Pancreas (tissue), 10 donors: Measurements from ENCODE around the gene SDC4. TPM values are rescaled to one million over a fixed set of nuclear protein-coding genes. Genes with fewer than 3 reads are reported as not detected.

Experiments
- ATAC-seq, 4 donors: fragments of 200-7000 bp; cut with Tn5 transposase; one replicate each; pipeline versions ENCODE4 v1.8.0 to v1.9.1; 2020; ENCODE audit warnings: mild to moderate bottlenecking in 4 of 4, moderate library complexity in 4 of 4
- DNase-seq, 6 donors: peaks; one replicate each; pipeline ENCODE4 v3.0.0-alpha.2; 2020
- FAIRE-seq: peaks from 2 replicates; lab custom pipeline; 2012; peaks lifted over from hg19 to GRCh38; lab: Jason Lieb, UNC
- H3K27ac ChIP-seq, 4 donors: fragments of 200-600 bp; sonication (generic); 1 replicate in 3 of 4; 2 replicates in 1 of 4; pipeline versions ENCODE4 v1.5.0 to v1.8.0; 2020
- H3K27me3 ChIP-seq, 4 donors: fragments of 200-600 bp; one replicate each; pipeline ENCODE4 v1.8.0; 2021
- H3K36me3 ChIP-seq, 3 donors: fragments of 200-600 bp; sonication (generic) in 1 of 3; one replicate each; pipeline versions ENCODE4 v1.5.0 to v1.8.0; 2020 to 2021
- H3K4me1 ChIP-seq, 3 donors: fragments of 200-600 bp; one replicate each; pipeline ENCODE4 v1.8.0; 2021
- H3K4me3 ChIP-seq, 4 donors: fragments of 200-600 bp; sonication (generic) in 2 of 4; one replicate each; pipeline versions ENCODE4 v1.5.0 to v1.8.0; 2020 to 2021
- H3K9me3 ChIP-seq, 4 donors: fragments of 200-600 bp; one replicate each; pipeline ENCODE4 v1.8.0; 2021
- CTCF ChIP-seq, 4 donors: fragments of 200-600 bp; sonication (generic) in 3 of 4; IDR thresholded peaks; one replicate each; pipeline versions ENCODE4 v1.5.0 to v1.8.0; 2021; ENCODE audit warnings: antibody characterized with exemption in 4 of 4
- WGBS, 2 donors: extraction: QIAGEN DNeasy Blood & Tissue Kit; methylation state at CpG; one replicate each; pipeline ENCODE4 v1.1.7; 2013; 5-methylcytosine and 5-hydroxymethylcytosine counted together
- intact Hi-C, 3 donors: fragments of 100-400 bp; cut with DNase I; formaldehyde crosslinking; loops; one replicate each; pipeline versions ENCODE4 v1.11.1 to v1.14.2; 2022
- polyA plus RNA-seq, 2 donors: library from polyadenylated mRNA; stranded (reverse); fragments of 200-250 nt; gene quantifications; one replicate each; pipeline ENCODE4 v1.2.3, GENCODE V29; 2013
- total RNA-seq, 6 donors: library from RNA; stranded (reverse); fragmentation: NEBNext Ultra II Directional in 4 of 6; extraction: Animal tissue kit (Norgen Biotek cat#: 25700) in 4 of 6; gene quantifications; one replicate each; pipeline versions ENCODE4 v1.2.1 to v1.2.4, GENCODE V29; 2021 to 2023
- donor health status: healthy with polysubstance abuse.
- donor health status: DM: no; HTN: no; CAD: no; lungs with moderate emphysema.
- donor health status: DM: no; HTN: no; CAD: no.
- donor health status: control.
- donor health status: control.
- donor health status: Bipolar disorder and iron deficiency.
- donor health status: DM: yes; HTN: yes; CAD: no.
- donor health status: DM: no; HTN: no; CAD: no.
- donor health status: DM: no; HTN: no; CAD: no.
- donor health status: DM: yes; HTN: yes; CAD: no.

SDC4 gene
- total and polyA plus RNA-seq, 8 donors, result 48.2 to 208 (median 55.0) TPM

GRCh38 chr20:45372241-45372640 is 24.0 kb upstream of the SDC4 start:
- DNase-seq (no peak), FAIRE-seq (no peak), ATAC-seq (no peak)
- no peak for TF ChIP-seq CTCF (IDR thresholded peaks at IDR 0.05)
- no peaks in the 10 kb centered on the region for H3K9me3 ChIP-seq
- no peak overlapping the region for H3K4me3 ChIP-seq
- no peak overlapping the region for H3K27ac ChIP-seq
- no peaks in the 10 kb centered on the region for H3K27me3 ChIP-seq
- no peaks in the 10 kb centered on the region for H3K4me1 ChIP-seq
- H3K36me3 ChIP-seq, result peaks cover 0 to 6% (median 0%) of the 10 kb centered on the region in 3 donors
- intact Hi-C loops, result loop anchor here in 1 of 3 donors (5.0 kb wide), 1 partner anchor 65 kb away; no protein-coding TSS in a partner anchor
- WGBS, 2 donors, result 92 to 97% methylated on average over 10 of the region's 10 CpGs

GRCh38 chr20:45370571-45371160 is 22.4 kb upstream of the SDC4 start:
- no peak for TF ChIP-seq CTCF (IDR thresholded peaks at IDR 0.05)
- intact Hi-C loops, result loop anchor here in 1 of 3 donors (5.0 kb wide), 1 partner anchor 67 kb away; no protein-coding TSS in a partner anchor
- FAIRE-seq, result no peak

DNA sequence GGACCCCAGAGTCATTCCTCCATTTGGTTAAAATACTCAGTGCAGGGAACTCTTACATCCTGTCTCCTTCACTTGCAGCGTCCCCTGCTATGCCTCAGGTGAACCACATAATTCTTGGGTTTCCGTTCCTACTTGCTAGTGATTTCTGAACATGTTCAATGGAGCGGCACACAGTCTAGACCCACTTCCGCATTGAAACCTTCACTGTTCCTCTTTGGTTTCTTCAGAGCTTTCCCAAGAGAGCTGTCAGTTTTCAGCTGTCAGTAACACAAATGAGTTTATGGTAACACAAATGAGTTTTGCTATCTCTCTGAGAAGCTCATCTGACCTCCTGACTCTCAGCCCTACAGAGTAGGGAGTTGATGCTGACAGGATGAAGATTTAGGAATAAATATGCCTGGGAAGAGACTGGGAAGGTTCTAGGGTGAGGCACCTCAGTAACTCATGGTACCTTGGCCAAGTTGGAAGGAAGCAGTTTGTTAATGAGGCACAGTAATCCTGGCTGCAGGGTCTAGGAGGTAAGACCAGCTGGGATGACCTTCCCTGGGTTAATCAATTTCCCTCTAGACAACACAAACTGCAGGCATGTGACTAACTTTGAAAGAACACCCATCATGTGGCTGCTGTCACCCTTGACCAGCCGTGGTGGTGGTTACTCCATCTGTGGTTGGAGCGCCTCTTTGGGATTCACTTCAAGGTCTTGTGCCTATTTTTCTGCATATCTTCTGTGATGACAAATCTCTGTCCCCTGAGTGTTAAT is 20.2 kb upstream of the SDC4 start:
- intact Hi-C loops, result no loop called here
- FAIRE-seq (no peak), DNase-seq (no peak), ATAC-seq (no peak)
- no peaks in the 10 kb centered on the region for H3K27me3 ChIP-seq
- peaks cover 0 to 13% (median 0%) of the 10 kb centered on the region in 3 donors for H3K36me3 ChIP-seq
- WGBS, 2 donors, result 87 to 89% methylated on average over 6 of the region's 6 CpGs
- peaks cover 0 to 8% (median 5%) of the 10 kb centered on the region in 3 donors for H3K4me1 ChIP-seq
- no peak overlapping the region for H3K4me3 ChIP-seq
- H3K27ac ChIP-seq, result no peak overlapping the region
- no peaks in the 10 kb centered on the region for H3K9me3 ChIP-seq
- no peak for TF ChIP-seq CTCF (IDR thresholded peaks at IDR 0.05)

More at GRCh38 chr20:45370571-45371160, 22.4 kb upstream of the SDC4 start:
- peaks cover 0 to 13% (median 0%) of the 10 kb centered on the region in 3 donors for H3K36me3 ChIP-seq
- H3K4me3 ChIP-seq, result no peak overlapping the region
- H3K4me1 ChIP-seq, result no peaks in the 10 kb centered on the region
- DNase-seq (no peak), ATAC-seq (no peak)
- H3K27me3 ChIP-seq, result no peaks in the 10 kb centered on the region
- no peak overlapping the region for H3K27ac ChIP-seq
- 74 to 75% methylated on average over 3 of the region's 3 CpGs for WGBS, 2 donors
- H3K9me3 ChIP-seq, result no peaks in the 10 kb centered on the region

GRCh38 chr20:45367126-45367525 is 18.9 kb upstream of the SDC4 start:
- Histone ChIP-seq H3K36me3 (peaks cover 0 to 13% (median 0%) of the 10 kb centered on the region in 3 donors), H3K27me3 (no peaks in the 10 kb centered on the region), H3K27ac (no peak overlapping the region), H3K4me1 (peaks cover 0 to 13% (median 10%) of the 10 kb centered on the region in 3 donors), H3K9me3 (no peaks in the 10 kb centered on the region), H3K4me3 (no peak overlapping the region)
- DNase-seq (no peak), ATAC-seq (no peak), FAIRE-seq (no peak)
- TF ChIP-seq CTCF (IDR thresholded peaks at IDR 0.05), result no peak
- intact Hi-C loops, result no loop called here
